K562 (cell line): ENCODE measurements around the gene C3orf52. TPM values are rescaled to one million over a fixed set of nuclear protein-coding genes. Genes with fewer than 3 reads are reported as not detected.

Experiments used
- ARID3A ChIP-seq: IDR thresholded peaks from 2 replicates; pipeline ENCODE4 v1.6.1; 2012; ENCODE audit warnings: low read depth, low read length, improper control_type of control experiment, borderline replicate concordance
- FOSL1 ChIP-seq: fragments of 200-800 bp; sonication (Bioruptor generic); conservative IDR thresholded peaks from 2 replicates; pipeline ENCODE4 v1.6.1; 2016; ENCODE audit warnings: missing genetic modification characterization, missing compliant biosample characterization
- GATAD2A ChIP-seq: fragments of 450-650 bp; IDR thresholded peaks from 2 replicates; pipeline ENCODE4 v1.6.1; 2017
- HMBOX1 ChIP-seq: sonication (generic); IDR thresholded peaks from 2 replicates; pipeline ENCODE4 v1.6.1; 2016
- KLF6 ChIP-seq: fragments of 250-450 bp; sonication (Bioruptor Pico); IDR thresholded peaks from 2 replicates; pipeline ENCODE4 v1.4.0; 2020; ENCODE audit warnings: mild to moderate bottlenecking, moderate library complexity, borderline replicate concordance
- L3MBTL2 ChIP-seq: fragments of 450-650 bp; IDR thresholded peaks from 2 replicates; pipeline ENCODE4 v1.6.1; 2016; ENCODE audit warnings: mild to moderate bottlenecking, moderate library complexity
- MNT ChIP-seq, 2 experiments: fragments of 450-650 bp; conservative IDR thresholded peaks; 2 replicates each; pipeline ENCODE4 v1.6.1; 2017; ENCODE audit warnings: mild to moderate bottlenecking in 2 of 2, moderate library complexity in 2 of 2
- PHTF2 ChIP-seq: fragments of 250-450 bp; sonication (Bioruptor Pico); IDR thresholded peaks from 2 replicates; pipeline ENCODE4 v1.5.0; 2021; ENCODE audit warnings: mild to moderate bottlenecking
- POLR2A ChIP-seq: fragments of 450-650 bp; conservative IDR thresholded peaks from 2 replicates; pipeline ENCODE4 v1.6.1; 2016
- POLR2B ChIP-seq: fragments of 450-650 bp; IDR thresholded peaks from 2 replicates; pipeline ENCODE4 v1.6.1; 2018; ENCODE audit warnings: low read depth; ENCODE audit not compliant: partially characterized antibody
- SOX6 ChIP-seq: fragments of 450-650 bp; IDR thresholded peaks from 2 replicates; pipeline ENCODE4 v1.6.1; 2014; ENCODE audit warnings: mild to moderate bottlenecking
- TCFL5 ChIP-seq: fragments of 250-450 bp; sonication (Bioruptor Pico); conservative IDR thresholded peaks from 2 replicates; pipeline ENCODE4 v1.6.1; 2021; ENCODE audit warnings: mild to moderate bottlenecking, moderate library complexity, matching md5 sums
- TFAP4 ChIP-seq: sonication (generic); formaldehyde crosslinking; IDR thresholded peaks from 2 replicates; pipeline ENCODE4 v1.8.0; 2022; ENCODE audit warnings: missing genetic modification reagents, mild to moderate bottlenecking, moderate library complexity, borderline replicate concordance
- U2AF1 ChIP-seq: fragments of 200-400 bp; formaldehyde crosslinking; optimal IDR thresholded peaks from 2 replicates; pipeline ENCODE3; 2017; ENCODE audit warnings: mild to moderate bottlenecking, low read depth, low read length, moderate library complexity
- ZNF224 ChIP-seq: sonication (generic); formaldehyde crosslinking; IDR thresholded peaks from 2 replicates; pipeline ENCODE4 v1.8.0; 2022; ENCODE audit warnings: mild to moderate bottlenecking, missing genetic modification reagents
- ZNF444 ChIP-seq: fragments of 250-450 bp; sonication (Bioruptor Pico); IDR thresholded peaks from 2 replicates; pipeline ENCODE4 v1.4.0; 2020; ENCODE audit warnings: mild to moderate bottlenecking, moderate library complexity
- ZNF449 ChIP-seq: fragments of 250-450 bp; sonication (Bioruptor Pico); IDR thresholded peaks from 2 replicates; pipeline ENCODE4 v1.8.0; 2022; ENCODE audit warnings: moderate library complexity, mild to moderate bottlenecking, inconsistent platforms
- ZNF583 ChIP-seq: fragments of 250-450 bp; sonication (Bioruptor Pico); IDR thresholded peaks from 2 replicates; pipeline ENCODE4 v1.4.0; 2020
- ZNF79 ChIP-seq: fragments of 250-450 bp; sonication (Bioruptor Pico); IDR thresholded peaks from 2 replicates; pipeline ENCODE4 v1.4.0; 2020; ENCODE audit warnings: low read depth, mild to moderate bottlenecking, moderate library complexity
- polyA plus RNA-seq, 8 experiments: library from polyadenylated mRNA; depleted of rRNA in 4 of 8; stranded (reverse) in 5 of 8; unstranded in 3 of 8; fragments of >200 nt; fragmentation: Nextera tagmentation in 2 of 8; fragmentation: Illumina TruSeq in 1 of 8; extraction: Ambion mirVana in 2 of 8; extraction: Trizol in 1 of 8; gene quantifications; 2 replicates each; pipeline versions ENCODE4 v1.2.1 to v1.2.3, GENCODE V29; 2011 to 2014; ENCODE audit warnings: inconsistent platforms in 1 of 8, missing spikeins in 1 of 8
- total RNA-seq, 7 experiments: library from RNA; depleted of rRNA in 6 of 7; stranded (reverse); fragments of >200 nt in 6 of 7; fragmentation: Illumina TruSeq in 2 of 7; extraction: Trizol in 2 of 7; gene quantifications; 2 replicates each; pipeline versions ENCODE4 v1.2.1 to v1.2.3, GENCODE V29; 2011 to 2021; ENCODE audit warnings: low replicate concordance in 1 of 7

The C3orf52 gene
- total and polyA plus RNA-seq, 9 of the 15 experiments (the other 6 are each of a cell fraction or from before 2014, with no cell fraction given), result 2.8 to 6.1 (median 3.8) TPM

GRCh38 chr3:112074616-112075497 is 11.3 kb upstream of the C3orf52 start (continued):
- TF ChIP-seq ZNF583 (CRISPR knock-in tag), result no peak
- TF ChIP-seq ZNF224, result no peak
- TF ChIP-seq SOX6, result peak; percentile 30; the same call in 1 of the 2 replicates
- TF ChIP-seq POLR2B, result no peak
- no peak for TF ChIP-seq ZNF449 (CRISPR knock-in tag)
- no peak for TF ChIP-seq PHTF2 (CRISPR knock-in tag)
- no peak for TF ChIP-seq GATAD2A
- no peak for TF ChIP-seq TCFL5 (CRISPR knock-in tag)
- no peak for TF ChIP-seq KLF6 (CRISPR knock-in tag)
- 0 out of 2 replicates have a peak, but pooled peaks have one; percentile 21 for TF ChIP-seq HMBOX1
- TF ChIP-seq ZNF79 (CRISPR knock-in tag), result no peak
- no peak for TF ChIP-seq L3MBTL2
- TF ChIP-seq TFAP4 (CRISPR knock-in tag), result no peak
- TF ChIP-seq FOSL1 (tag), result peak; percentile 77
- TF ChIP-seq U2AF1, result no peak
- no peak for TF ChIP-seq POLR2A
- TF ChIP-seq MNT (conservative IDR thresholded peaks at IDR 0.05), result peak; percentile 28 to 47; a peak in 1 of 4 replicates
- TF ChIP-seq ARID3A, result no peak
- TF ChIP-seq ZNF444 (CRISPR knock-in tag), result no peak
